Measurements from ENCODE around the gene NADK2.

DNA sequence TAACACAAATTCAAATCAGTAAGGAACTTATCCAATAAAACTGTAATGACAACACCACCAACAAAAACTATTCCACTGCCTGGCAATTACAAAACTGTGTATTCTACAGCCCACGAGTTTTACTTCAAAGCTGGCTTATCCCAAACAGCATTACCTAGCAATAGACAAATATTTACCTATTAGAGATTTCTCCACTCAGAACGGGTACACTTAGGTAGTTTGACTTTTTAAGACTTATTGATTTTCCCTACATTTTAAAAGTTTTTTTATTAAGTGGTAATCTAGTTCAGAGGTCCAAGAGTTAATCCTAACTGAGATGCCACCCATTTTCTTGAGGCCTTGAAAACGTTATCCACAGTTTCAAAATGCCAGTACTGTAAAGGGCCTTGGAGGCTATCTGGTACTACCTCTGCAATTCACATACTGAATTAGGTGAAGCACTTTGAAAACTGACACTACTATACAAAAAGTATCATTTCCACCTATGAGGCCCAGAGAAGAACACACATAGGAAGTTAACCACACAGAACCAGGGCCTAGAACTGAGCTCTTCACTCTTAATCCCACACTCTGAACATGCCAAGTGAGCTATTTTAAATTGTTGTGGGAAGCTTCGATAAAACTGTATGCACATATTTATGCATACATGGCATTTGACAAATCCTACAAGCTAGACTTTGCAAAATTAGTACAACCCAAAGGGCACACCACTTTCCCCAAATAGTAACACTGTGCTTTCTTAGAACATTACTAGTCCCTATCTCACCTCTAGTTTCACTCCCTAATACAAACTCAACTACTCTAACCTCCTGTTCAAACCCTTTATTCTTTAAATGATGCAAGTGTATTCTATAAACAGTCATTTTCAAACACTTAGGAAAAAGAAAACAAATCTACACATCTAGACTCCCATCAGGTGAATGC lies 2.1 kb downstream of the NADK2 start:
- TF ChIP-seq EZH2 (IDR thresholded peaks at IDR 0.05) = no peak
- TF ChIP-seq, protein P1, sequence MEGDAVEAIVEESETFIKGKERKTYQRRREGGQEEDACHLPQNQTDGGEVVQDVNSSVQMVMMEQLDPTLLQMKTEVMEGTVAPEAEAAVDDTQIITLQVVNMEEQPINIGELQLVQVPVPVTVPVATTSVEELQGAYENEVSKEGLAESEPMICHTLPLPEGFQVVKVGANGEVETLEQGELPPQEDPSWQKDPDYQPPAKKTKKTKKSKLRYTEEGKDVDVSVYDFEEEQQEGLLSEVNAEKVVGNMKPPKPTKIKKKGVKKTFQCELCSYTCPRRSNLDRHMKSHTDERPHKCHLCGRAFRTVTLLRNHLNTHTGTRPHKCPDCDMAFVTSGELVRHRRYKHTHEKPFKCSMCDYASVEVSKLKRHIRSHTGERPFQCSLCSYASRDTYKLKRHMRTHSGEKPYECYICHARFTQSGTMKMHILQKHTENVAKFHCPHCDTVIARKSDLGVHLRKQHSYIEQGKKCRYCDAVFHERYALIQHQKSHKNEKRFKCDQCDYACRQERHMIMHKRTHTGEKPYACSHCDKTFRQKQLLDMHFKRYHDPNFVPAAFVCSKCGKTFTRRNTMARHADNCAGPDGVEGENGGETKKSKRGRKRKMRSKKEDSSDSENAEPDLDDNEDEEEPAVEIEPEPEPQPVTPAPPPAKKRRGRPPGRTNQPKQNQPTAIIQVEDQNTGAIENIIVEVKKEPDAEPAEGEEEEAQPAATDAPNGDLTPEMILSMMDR (IDR thresholded peaks at IDR 0.05 in 2 of 3, conservative IDR thresholded peaks at IDR 0.05 in 1 of 3; ENCODE audit: borderline replicate concordance in 1 of 3, insufficient read depth in 1 of 3, low read depth in 2 of 3, low read length in 2 of 3) = no peak
- TF ChIP-seq SRF (IDR thresholded peaks at IDR 0.05; ENCODE audit: low read depth) = no peak
- TF ChIP-seq ZNF274 (IDR thresholded peaks at IDR 0.05; ENCODE audit: low read depth, low read length) = no peak
- TF ChIP-seq POLR2A (IDR thresholded peaks at IDR 0.05; ENCODE audit: borderline replicate concordance, extremely low read depth, insufficient read depth, insufficient read length) = no peak
- no peak for TF ChIP-seq POLR2AphosphoS5 (IDR thresholded peaks at IDR 0.05; ENCODE audit: low read depth, low read length)
- TF ChIP-seq TCF7L2 (IDR thresholded peaks at IDR 0.05; ENCODE audit: borderline replicate concordance, extremely low read depth, insufficient read depth, insufficient read length) = no peak
- TF ChIP-seq, protein P2, sequence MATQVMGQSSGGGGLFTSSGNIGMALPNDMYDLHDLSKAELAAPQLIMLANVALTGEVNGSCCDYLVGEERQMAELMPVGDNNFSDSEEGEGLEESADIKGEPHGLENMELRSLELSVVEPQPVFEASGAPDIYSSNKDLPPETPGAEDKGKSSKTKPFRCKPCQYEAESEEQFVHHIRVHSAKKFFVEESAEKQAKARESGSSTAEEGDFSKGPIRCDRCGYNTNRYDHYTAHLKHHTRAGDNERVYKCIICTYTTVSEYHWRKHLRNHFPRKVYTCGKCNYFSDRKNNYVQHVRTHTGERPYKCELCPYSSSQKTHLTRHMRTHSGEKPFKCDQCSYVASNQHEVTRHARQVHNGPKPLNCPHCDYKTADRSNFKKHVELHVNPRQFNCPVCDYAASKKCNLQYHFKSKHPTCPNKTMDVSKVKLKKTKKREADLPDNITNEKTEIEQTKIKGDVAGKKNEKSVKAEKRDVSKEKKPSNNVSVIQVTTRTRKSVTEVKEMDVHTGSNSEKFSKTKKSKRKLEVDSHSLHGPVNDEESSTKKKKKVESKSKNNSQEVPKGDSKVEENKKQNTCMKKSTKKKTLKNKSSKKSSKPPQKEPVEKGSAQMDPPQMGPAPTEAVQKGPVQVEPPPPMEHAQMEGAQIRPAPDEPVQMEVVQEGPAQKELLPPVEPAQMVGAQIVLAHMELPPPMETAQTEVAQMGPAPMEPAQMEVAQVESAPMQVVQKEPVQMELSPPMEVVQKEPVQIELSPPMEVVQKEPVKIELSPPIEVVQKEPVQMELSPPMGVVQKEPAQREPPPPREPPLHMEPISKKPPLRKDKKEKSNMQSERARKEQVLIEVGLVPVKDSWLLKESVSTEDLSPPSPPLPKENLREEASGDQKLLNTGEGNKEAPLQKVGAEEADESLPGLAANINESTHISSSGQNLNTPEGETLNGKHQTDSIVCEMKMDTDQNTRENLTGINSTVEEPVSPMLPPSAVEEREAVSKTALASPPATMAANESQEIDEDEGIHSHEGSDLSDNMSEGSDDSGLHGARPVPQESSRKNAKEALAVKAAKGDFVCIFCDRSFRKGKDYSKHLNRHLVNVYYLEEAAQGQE (IDR thresholded peaks at IDR 0.05; ENCODE audit: low read depth) = no peak
- TF ChIP-seq EZH2phosphoT487 (IDR thresholded peaks at IDR 0.05; ENCODE audit: borderline replicate concordance) = no peak

Measured in HCT116 (cell line).